ENCODE results near the gene SEPTIN8.

The SEPTIN8 gene

GRCh38 chr5:132746954-132747615 is 30.0 kb downstream of the SEPTIN8 start, which contains the start of gene CCNI2:
Gene CCNI2 (plus strand): TSS chr5:132747426. CDS start chr5:132747496, 70 bp downstream.
- peak; percentile 44 for DNase-seq

DNA sequence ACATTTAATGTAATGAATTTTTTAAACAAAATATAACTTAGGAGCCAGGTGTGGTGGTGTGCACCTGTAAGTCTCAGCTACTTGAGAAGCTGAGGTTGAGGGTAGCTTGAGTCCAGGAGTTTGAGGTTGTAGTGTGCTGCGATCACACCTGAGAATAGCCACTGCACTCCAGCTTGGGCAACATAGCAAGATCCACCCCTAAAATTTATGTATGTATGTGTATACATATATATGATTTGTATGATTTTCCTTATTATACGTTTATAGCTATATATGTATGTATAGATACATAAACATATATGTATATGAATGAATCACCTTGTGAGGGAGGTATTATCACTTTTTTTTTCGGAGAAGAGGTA is 30.5 kb downstream of the SEPTIN8 start:
- no peak for DNase-seq

GRCh38 chr5:132744659-132745058 is 32.4 kb downstream of the SEPTIN8 start:
- DNase-seq: no peak

DNA sequence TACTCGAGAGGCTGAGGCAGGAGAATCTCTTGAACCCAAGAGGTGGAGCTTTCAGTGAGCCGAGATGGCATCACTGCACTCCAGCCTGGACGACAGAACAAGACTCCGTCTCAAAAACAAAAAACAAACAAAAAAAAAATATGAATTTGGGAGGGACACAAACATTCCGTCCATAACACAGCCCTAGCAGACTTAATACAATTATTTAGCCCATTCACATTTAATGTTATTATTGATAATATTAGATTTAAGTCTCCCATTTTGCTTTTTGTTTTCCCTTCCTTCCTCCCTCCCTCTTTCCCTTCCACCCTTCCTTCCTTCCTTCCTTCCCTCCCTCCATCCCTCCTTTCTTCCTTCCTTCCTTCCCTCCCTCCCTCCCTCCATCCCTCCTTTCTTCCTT is 34.4 kb downstream of the SEPTIN8 start:
- DNase-seq: no peak

DNA sequence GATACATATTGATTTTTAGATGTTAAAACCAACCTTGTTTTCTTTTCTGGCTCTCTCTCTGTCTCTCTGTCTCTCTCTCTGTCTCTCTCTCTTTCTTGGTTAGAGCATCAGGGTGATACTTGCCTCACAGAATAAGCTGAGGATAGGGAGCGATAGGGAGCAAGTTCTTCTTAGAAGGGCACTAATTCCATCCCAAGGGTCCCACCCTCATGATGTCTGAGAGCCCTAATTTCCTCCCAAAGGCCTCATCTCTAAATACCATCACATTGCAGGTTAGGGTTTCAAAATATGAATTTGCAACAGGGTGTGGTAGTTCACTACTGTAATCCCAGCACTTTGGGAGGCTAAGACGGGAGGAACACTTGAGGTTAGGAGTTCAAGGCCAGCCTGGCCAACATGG is 34.9 kb downstream of the SEPTIN8 start:
- no peak for DNase-seq

DNA sequence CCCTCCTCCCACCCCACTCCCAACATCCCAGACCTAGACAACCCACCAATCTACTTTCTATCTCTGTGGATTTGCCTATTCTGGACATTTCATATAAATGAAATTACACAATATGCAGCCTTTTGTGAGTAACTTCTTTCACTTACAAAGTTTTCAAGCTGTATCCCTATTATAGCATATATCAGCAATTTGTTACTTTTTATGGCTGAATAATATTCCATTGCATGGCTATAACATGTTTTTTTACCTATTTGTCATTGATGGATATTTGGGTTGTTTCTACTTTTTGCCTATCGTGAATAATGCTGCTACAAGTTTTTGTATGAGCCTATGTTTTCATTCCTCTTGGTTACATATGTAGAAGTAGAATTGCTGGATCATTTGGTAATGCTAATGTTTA is 37.8 kb downstream of the SEPTIN8 start:
- DNase-seq: no peak

GRCh38 chr5:132737982-132738681 is 38.9 kb downstream of the SEPTIN8 start:
- DNase-seq: no peak

DNA sequence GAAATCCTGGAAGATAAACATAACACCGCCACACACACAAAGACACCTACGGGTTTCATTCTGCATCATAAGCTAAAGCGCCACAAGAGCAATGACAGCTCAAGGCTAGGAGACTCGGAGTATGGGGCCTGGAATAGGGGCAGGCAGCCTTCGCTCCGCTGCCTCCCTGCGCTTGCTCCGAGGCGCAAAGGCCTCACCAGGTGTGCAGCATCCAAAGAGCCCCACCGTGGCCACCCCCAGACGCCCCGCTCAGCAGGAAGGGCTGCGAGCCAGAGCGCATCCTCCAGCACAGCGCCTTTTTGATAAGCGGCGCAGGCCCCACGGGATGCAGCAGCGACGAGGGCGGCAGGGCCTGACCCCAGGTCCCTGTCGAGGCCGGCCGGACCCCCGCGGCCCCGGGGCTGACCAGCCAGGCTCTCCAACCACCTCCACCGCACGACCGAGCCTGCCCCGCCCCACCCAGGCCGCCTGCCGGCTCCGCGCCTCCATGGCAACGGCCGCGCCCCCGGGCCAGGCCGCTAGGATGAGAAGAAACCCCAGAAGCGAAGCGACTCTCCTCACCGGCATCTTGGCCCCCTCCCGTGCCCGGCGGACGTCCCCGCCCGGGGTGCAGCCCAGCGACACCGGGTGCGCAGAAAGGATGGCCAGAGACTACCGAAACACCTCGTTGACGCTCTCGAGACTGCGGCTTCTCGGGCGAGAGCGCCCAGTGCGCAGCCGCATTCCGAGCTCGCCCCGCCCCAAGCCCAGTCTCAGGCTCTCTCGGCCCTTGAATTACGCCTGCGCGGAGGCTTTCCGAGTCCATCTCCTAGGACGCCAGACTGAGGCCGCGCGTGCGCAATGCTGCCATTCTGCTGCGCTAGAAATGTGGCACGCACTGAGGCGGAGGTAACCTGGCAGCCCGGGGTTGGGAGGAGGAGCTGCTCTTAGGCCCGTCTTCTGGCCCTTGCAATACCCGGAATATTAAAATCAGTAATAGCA is 39.9 kb downstream of the SEPTIN8 start, which contains the start of gene KIF3A:
Gene KIF3A (minus strand): TSS at position 694 of the 981 bp plus-strand sequence. CDS start 127 bp downstream, at position 567.
- peak; percentile 99 for DNase-seq

- DNase-seq: no peak
Measured at GRCh38 chr5:132734687-132735086, 42.4 kb downstream of the SEPTIN8 start.

- no peak for DNase-seq
Measured at GRCh38 chr5:132733499-132734148, 43.4 kb downstream of the SEPTIN8 start.

DNA sequence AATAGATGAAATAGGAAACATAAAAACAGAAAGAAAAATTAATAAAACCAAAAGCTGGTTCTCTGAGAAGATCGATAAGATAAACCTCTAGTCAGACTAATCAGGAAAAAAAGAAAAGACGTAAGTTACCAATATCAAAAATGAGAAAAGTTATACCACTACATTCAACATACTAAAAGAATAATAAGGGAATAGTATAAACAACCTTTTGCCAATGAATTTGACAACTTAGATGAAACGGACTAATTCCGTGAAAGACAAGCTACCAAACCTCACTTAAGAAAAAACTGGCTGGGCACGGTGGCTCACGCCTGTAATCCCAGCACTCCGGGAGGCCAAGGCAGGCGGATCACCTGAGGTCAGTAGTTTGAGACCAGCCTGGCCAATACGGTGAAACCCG is 47.1 kb downstream of the SEPTIN8 start:
- DNase-seq: no peak

GRCh38 chr5:132725745-132726144 is 51.3 kb downstream of the SEPTIN8 start:
- no peak for DNase-seq

GRCh38 chr5:132718544-132719312 is 58.3 kb downstream of the SEPTIN8 start:
- DNase-seq: no peak

GRCh38 chr5:132714456-132715307 is 62.4 kb downstream of the SEPTIN8 start:
- peak; percentile 54 for DNase-seq

- DNase-seq: no peak
Measured at GRCh38 chr5:132708645-132709044, 68.4 kb downstream of the SEPTIN8 start.

DNA sequence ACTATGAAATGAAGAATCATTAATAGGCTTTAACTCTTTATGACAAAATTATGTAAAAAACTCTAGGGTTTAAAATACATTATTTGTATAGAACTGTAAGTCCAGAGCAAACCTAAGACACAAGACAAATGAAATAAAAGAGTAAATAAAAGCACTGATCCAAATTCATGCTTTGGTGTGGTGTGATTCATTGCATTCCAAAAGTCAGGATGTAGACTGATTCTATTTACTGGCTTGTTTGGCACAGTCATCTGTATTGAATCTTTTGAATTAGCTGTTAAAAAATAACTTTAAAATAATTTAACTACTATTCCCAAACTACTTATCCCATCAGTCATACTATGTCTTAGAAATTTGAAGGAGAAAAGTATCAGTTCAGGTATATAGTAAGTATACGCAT is 72.2 kb downstream of the SEPTIN8 start:
- no peak for DNase-seq

All from hematopoietic multipotent progenitor cell treated with erythropoietin and hydrocortisone succinate and interleukin-3 and kit ligand, for 8 days (in vitro differentiated cells).